Forelimb muscle (tissue), 1 donor: ENCODE results near the gene VPS9D1. TPM values are rescaled to one million over a fixed set of nuclear protein-coding genes. Genes with fewer than 3 reads are reported as not detected.
"Not testable (repeated sequence)": the region's sequence is repeated elsewhere in the genome, so short reads cannot be mapped to it uniquely, and the experiment has no call there.

ENCODE experiments used
- DNase-seq: peaks from one replicate; pipeline ENCODE4 v3.0.0-alpha.2; 2013; ENCODE audit warnings: low read depth
- polyA plus RNA-seq: library from polyadenylated mRNA; unstranded; fragments of 120-200 nt; gene quantifications from one replicate; pipeline ENCODE4 v1.2.1, GENCODE V29; 2013; ENCODE audit not compliant: insufficient read length

The VPS9D1 gene
- polyA plus RNA-seq, 1 donor = 10.8 TPM

GRCh38 chr16:89709716-89710432, 10.8 kb downstream of the VPS9D1 start:
- DNase-seq = no peak

GRCh38 chr16:89709166-89709565, 11.5 kb downstream of the VPS9D1 start:
- DNase-seq = no peak

GRCh38 chr16:89708481-89708931, 12.2 kb downstream of the VPS9D1 start:
- no peak for DNase-seq

- DNase-seq = no peak
Measured at GRCh38 chr16:89707695-89708094, 13.0 kb downstream of the VPS9D1 start.

- no peak for DNase-seq
Measured at GRCh38 chr16:89706518-89707260, 14.0 kb downstream of the VPS9D1 start.

- no peak for DNase-seq
Measured at GRCh38 chr16:89705006-89705405, 15.7 kb downstream of the VPS9D1 start.

- no peak for DNase-seq
Measured at GRCh38 chr16:89704281-89704680, 16.4 kb downstream of the VPS9D1 start.

GRCh38 chr16:89701425-89702406, 19.0 kb downstream of the VPS9D1 start, which contains the start of gene SPATA2L:
SPATA2L (minus strand) TSS chr16:89701705; CDS start chr16:89701232, 473 bp downstream.
- no peak for DNase-seq

- DNase-seq = no peak
Measured at GRCh38 chr16:89700649-89701424, 19.9 kb downstream of the VPS9D1 start.

GRCh38 chr16:89700100-89700648, 20.5 kb downstream of the VPS9D1 start:
- DNase-seq = peak; percentile 64

- DNase-seq = not testable (repeated sequence)
Measured at GRCh38 chr16:89699629-89700099, 21.0 kb downstream of the VPS9D1 start.

GRCh38 chr16:89698717-89699116, 22.0 kb downstream of the VPS9D1 start:
- DNase-seq = not testable (repeated sequence)

- no peak for DNase-seq
Measured at GRCh38 chr16:89697616-89698331, 22.9 kb downstream of the VPS9D1 start.

- no peak for DNase-seq
Measured at GRCh38 chr16:89697161-89697615, 23.5 kb downstream of the VPS9D1 start.

- no peak for DNase-seq
Measured at GRCh38 chr16:89696670-89697128, 24.0 kb downstream of the VPS9D1 start.

GRCh38 chr16:89695875-89696669, 24.6 kb downstream of the VPS9D1 start:
- no peak for DNase-seq

- no peak for DNase-seq
Measured at GRCh38 chr16:89695086-89695874, 25.4 kb downstream of the VPS9D1 start.

GRCh38 chr16:89694784-89695085, 26.0 kb downstream of the VPS9D1 start:
- DNase-seq = not testable (repeated sequence)
